Endodermal cell (in vitro differentiated cells): ENCODE measurements around the gene P4HA3. TPM values are rescaled to one million over a fixed set of nuclear protein-coding genes. Genes with fewer than 3 reads are reported as not detected.

Source experiments
- DNase-seq: peaks from one replicate; pipeline ENCODE4 v3.0.0-alpha.2; 2017
- H3K27ac ChIP-seq: 2 replicates; pipeline ENCODE4 v1.5.1; 2013; ENCODE audit warnings: mild to moderate bottlenecking, low read depth, low read length, moderate library complexity
- H3K27me3 ChIP-seq: 2 replicates; pipeline ENCODE4 v1.6.1; 2013; ENCODE audit warnings: mild to moderate bottlenecking, low read length, moderate library complexity; ENCODE audit not compliant: insufficient read depth, control insufficient read depth, poor library complexity, severe bottlenecking
- H3K36me3 ChIP-seq: 2 replicates; pipeline ENCODE4 v1.7.0; 2013; ENCODE audit warnings: mild to moderate bottlenecking, low read length, moderate library complexity; ENCODE audit not compliant: control insufficient read depth, insufficient read depth
- H3K4me1 ChIP-seq: one replicate; pipeline ENCODE4 v1.7.0; 2013; ENCODE audit warnings: low read length; ENCODE audit not compliant: control insufficient read depth, insufficient read depth
- H3K4me3 ChIP-seq: 2 replicates; pipeline ENCODE4 v1.5.1; 2013; ENCODE audit warnings: mild to moderate bottlenecking, low read length, moderate library complexity
- H3K9ac ChIP-seq: 2 replicates; pipeline ENCODE4 v1.6.1; 2013; ENCODE audit warnings: mild to moderate bottlenecking, low read length, moderate library complexity; ENCODE audit not compliant: poor library complexity, severe bottlenecking; ENCODE audit errors: extremely low read depth
- H3K9me3 ChIP-seq: 2 replicates; pipeline ENCODE4 v1.6.1; 2013; ENCODE audit warnings: mild to moderate bottlenecking, low read length, moderate library complexity; ENCODE audit not compliant: control insufficient read depth
- H3K27ac Mint-ChIP-seq: 2 replicates; pipeline ENCODE4 v1.8.0; 2020; ENCODE audit warnings: mixed read lengths
- H3K27me3 Mint-ChIP-seq: 2 replicates; pipeline ENCODE4 v1.8.0; 2021; ENCODE audit warnings: mild to moderate bottlenecking, mixed read lengths; ENCODE audit not compliant: insufficient read depth
- H3K36me3 Mint-ChIP-seq: 2 replicates; pipeline ENCODE4 v1.8.0; 2020; ENCODE audit warnings: low read depth, mixed read lengths
- H3K4me1 Mint-ChIP-seq: 2 replicates; pipeline ENCODE4 v1.8.0; 2020; ENCODE audit warnings: mixed read lengths
- H3K4me3 Mint-ChIP-seq: 2 replicates; pipeline ENCODE4 v1.8.0; 2020; ENCODE audit warnings: mild to moderate bottlenecking, moderate library complexity, mixed read lengths
- H3K9me3 Mint-ChIP-seq: 2 replicates; pipeline ENCODE4 v1.8.0; 2020; ENCODE audit warnings: mild to moderate bottlenecking, mixed read lengths
- CTCF ChIP-seq: fragments of 200-600 bp; sonication (generic); conservative IDR thresholded peaks from 2 replicates; pipeline ENCODE4 v1.5.0; 2021; ENCODE audit warnings: antibody characterized with exemption, mild to moderate bottlenecking
- WGBS, 2 experiments: methylation state at CpG; one replicate each; pipeline versions ENCODE4 v1.1.5 to v1.1.7; 2013; ENCODE audit warnings: missing lambda C conversion rate in 2 of 2, mixed read lengths in 1 of 2; ENCODE audit not compliant: insufficient coverage in 1 of 2, insufficient read length in 1 of 2; 5-methylcytosine and 5-hydroxymethylcytosine counted together
- total RNA-seq, 2 donors: library from RNA; stranded (reverse); fragmentation: NEBNext Ultra II Directional in 1 of 2; extraction: Animal tissue kit (Norgen Biotek cat#: 25700) in 1 of 2; gene quantifications; 2 replicates in 1 of 2; 3 replicates in 1 of 2; pipeline ENCODE4 v1.2.1, GENCODE V29; 2021

The P4HA3 gene
- total RNA-seq, 2 donors from 2014 or later: not detected

GRCh38 chr11:74320538-74320937 is 9.1 kb upstream of the P4HA3 start:
- Histone ChIP-seq H3K9me3 (peaks cover 21% of the 10 kb centered on the region), H3K36me3 (no peaks in the 10 kb centered on the region), H3K4me1 (no peaks in the 10 kb centered on the region), H3K9ac (no peak overlapping the region), H3K27me3 (no peaks in the 10 kb centered on the region), H3K4me3 (no peak overlapping the region), H3K27ac (no peak overlapping the region)
- Mint-ChIP-seq H3K27ac (no peak overlapping the region), H3K4me3 (no peak overlapping the region), H3K36me3 (no peaks in the 10 kb centered on the region), H3K9me3 (peaks cover 17% of the 10 kb centered on the region), H3K4me1 (no peaks in the 10 kb centered on the region), H3K27me3 (peaks cover 10% of the 10 kb centered on the region)
- 81 to 100% methylated on average over 1 to 2 of the region's 2 CpGs for WGBS, 2 experiments
- no peak for DNase-seq
- no peak for TF ChIP-seq CTCF

- Histone ChIP-seq H3K36me3 (no peaks in the 10 kb centered on the region), H3K9ac (no peak overlapping the region), H3K4me3 (no peak overlapping the region), H3K27ac (no peak overlapping the region), H3K4me1 (no peaks in the 10 kb centered on the region), H3K27me3 (no peaks in the 10 kb centered on the region), H3K9me3 (peaks cover 25% of the 10 kb centered on the region)
- no peak for DNase-seq
- Mint-ChIP-seq H3K4me1 (no peaks in the 10 kb centered on the region), H3K27ac (no peak overlapping the region), H3K27me3 (peaks cover 15% of the 10 kb centered on the region), H3K36me3 (no peaks in the 10 kb centered on the region), H3K4me3 (no peak overlapping the region), H3K9me3 (peaks cover 17% of the 10 kb centered on the region)
- TF ChIP-seq CTCF: no peak
- 85 to 90% methylated on average over 2 to 4 of the region's 5 CpGs for WGBS, 2 experiments
These were observed 7.8 kb upstream of the P4HA3 start for GRCh38 chr11:74319139-74319816.

- Mint-ChIP-seq H3K9me3 (peaks cover 17% of the 10 kb centered on the region), H3K4me1 (peaks cover 4% of the 10 kb centered on the region), H3K27me3 (peaks cover 21% of the 10 kb centered on the region), H3K27ac (no peak overlapping the region), H3K4me3 (no peak overlapping the region), H3K36me3 (no peaks in the 10 kb centered on the region)
- H3K4me3 ChIP-seq: no peak overlapping the region
- no peak overlapping the region for H3K9ac ChIP-seq
- no peaks in the 10 kb centered on the region for H3K27me3 ChIP-seq
- TF ChIP-seq CTCF: no peak
- no peaks in the 10 kb centered on the region for H3K4me1 ChIP-seq
- DNase-seq: no peak
- no peaks in the 10 kb centered on the region for H3K36me3 ChIP-seq
- WGBS, 2 experiments: 100% methylated on average over 1 of the region's 1 CpG
- H3K9me3 ChIP-seq: peaks cover 25% of the 10 kb centered on the region
- H3K27ac ChIP-seq: no peak overlapping the region
These were observed 6.9 kb upstream of the P4HA3 start for GRCh38 chr11:74318241-74318932.
